Measurements from ENCODE around the gene NOP56.

NOP56 gene

GRCh38 chr20:2651772-2652723 lies at the start of gene NOP56:
NOP56 (plus strand) TSS chr20:2652632; CDS start chr20:2652661, 29 bp downstream.
- DNase-seq, result peak; percentile 96 to 98

- no peak for DNase-seq
These were observed 49.7 kb upstream of the NOP56 start for GRCh38 chr20:2602746-2603145.

- no peak for DNase-seq
These were observed 48.5 kb upstream of the NOP56 start for GRCh38 chr20:2603816-2604505.

- DNase-seq, result no peak
These were observed 48.0 kb upstream of the NOP56 start for GRCh38 chr20:2604506-2604835.

- DNase-seq, result no peak
These were observed 45.9 kb upstream of the NOP56 start for GRCh38 chr20:2606507-2607006.

GRCh38 chr20:2610326-2610725 lies 42.1 kb upstream of the NOP56 start:
- DNase-seq, result no peak

- DNase-seq, result no peak
These were observed 41.3 kb upstream of the NOP56 start for GRCh38 chr20:2610941-2611720.

- DNase-seq, result no peak
These were observed 40.4 kb upstream of the NOP56 start for GRCh38 chr20:2612073-2612472.

- no peak for DNase-seq
These were observed 35.8 kb upstream of the NOP56 start for GRCh38 chr20:2616634-2617033.

GRCh38 chr20:2617099-2617714 lies 35.2 kb upstream of the NOP56 start:
- no peak for DNase-seq

GRCh38 chr20:2618815-2619214 lies 33.6 kb upstream of the NOP56 start:
- DNase-seq, result no peak

- DNase-seq, result no peak
These were observed 33.1 kb upstream of the NOP56 start for GRCh38 chr20:2619337-2619736.

- DNase-seq, result no peak
These were observed 32.4 kb upstream of the NOP56 start for GRCh38 chr20:2619961-2620595.

GRCh38 chr20:2624190-2624589 lies 28.2 kb upstream of the NOP56 start:
- no peak for DNase-seq

GRCh38 chr20:2625062-2625461 lies 27.4 kb upstream of the NOP56 start:
- DNase-seq, result no peak

GRCh38 chr20:2626853-2627541 lies 25.4 kb upstream of the NOP56 start:
- no peak for DNase-seq

- DNase-seq, result no peak
These were observed 21.2 kb upstream of the NOP56 start for GRCh38 chr20:2631228-2631627.

- no peak for DNase-seq
These were observed 19.1 kb upstream of the NOP56 start for GRCh38 chr20:2633381-2633780.

- DNase-seq, result no peak
These were observed 15.2 kb upstream of the NOP56 start for GRCh38 chr20:2637246-2637645.

- DNase-seq, result no peak
These were observed 12.2 kb upstream of the NOP56 start for GRCh38 chr20:2640260-2640659.

- DNase-seq, result no peak
These were observed 11.5 kb upstream of the NOP56 start for GRCh38 chr20:2640899-2641298.

GRCh38 chr20:2643708-2644107 lies 8.7 kb upstream of the NOP56 start:
- DNase-seq, result no peak

All from stimulated activated CD4-positive, alpha-beta T cell treated with anti-CD3 and anti-CD28 coated beads, Interleukin-2, amount 100 ng/mL, for 48 hours (primary cell).